NT2/D1 (cell line): ENCODE data around the gene NFYC.

Source experiments
- SUZ12 ChIP-seq: IDR thresholded peaks from 2 replicates; pipeline ENCODE4 v1.6.1; 2011; ENCODE audit not compliant: insufficient read length, insufficient read depth; ENCODE audit errors: extremely low read depth
- YY1 ChIP-seq: IDR thresholded peaks from 2 replicates; pipeline ENCODE4 v1.6.1; 2011; ENCODE audit not compliant: insufficient read length, insufficient read depth
- ZNF274 ChIP-seq: IDR thresholded peaks from 2 replicates; pipeline ENCODE4 v1.6.1; 2011; ENCODE audit warnings: mild to moderate bottlenecking, low read depth, low read length

GRCh38 chr1:40770296-40771070 lies 79.0 kb downstream of the NFYC start:
- TF ChIP-seq ZNF274 (no peak), YY1 (no peak), SUZ12 (no peak)
